Skin epidermis (tissue), 12 donors: ENCODE data around the gene PPP1R3D.
"Not testable (repeated sequence)": the region's sequence is repeated elsewhere in the genome, so short reads cannot be mapped to it uniquely, and the experiment has no call there.

ENCODE experiments used
- H3K27ac ChIP-seq, 21 experiments: fragments of 200-600 bp; sonication (generic) in 11 of 21; one replicate each; pipeline ENCODE4 v1.5.0; 2020; ENCODE audit warnings: mild to moderate bottlenecking in 3 of 21, inconsistent platforms in 2 of 21, moderate library complexity in 2 of 21
- H3K4me3 ChIP-seq, 7 experiments: fragments of 200-600 bp; sonication (generic) in 2 of 7; one replicate each; pipeline ENCODE4 v1.5.0; 2020; ENCODE audit warnings: inconsistent platforms in 2 of 7, mild to moderate bottlenecking in 2 of 7, moderate library complexity in 1 of 7

PPP1R3D gene

GRCh38 chr20:59940129-59940955 is at the start of gene PPP1R3D, which contains the start of gene FAM217B:
PPP1R3D (minus strand) TSS chr20:59940305; CDS start chr20:59939931, 374 bp downstream.
FAM217B (plus strand) TSS chr20:59940389; CDS start chr20:59943944, 3,555 bp downstream.
- Histone ChIP-seq H3K27ac (peak within 1 kb of the TSS; percentile 55 to 99 (median 92)), H3K4me3 (peak within 1 kb of the TSS; percentile 62 to 78 (median 74))

GRCh38 chr20:59988141-59988540 is 48.0 kb upstream of the PPP1R3D start:
- Histone ChIP-seq H3K4me3 (no peak overlapping the region), H3K27ac (no peak overlapping the region)

- H3K27ac ChIP-seq, result no peak overlapping the region
- H3K4me3 ChIP-seq, result no peak overlapping the region
Observed at GRCh38 chr20:59987135-59987534, 47.0 kb upstream of the PPP1R3D start.

GRCh38 chr20:59985864-59986263 is 45.8 kb upstream of the PPP1R3D start:
- Histone ChIP-seq H3K27ac (no peak overlapping the region), H3K4me3 (no peak overlapping the region)

- Histone ChIP-seq H3K4me3 (no peak overlapping the region), H3K27ac (no peak overlapping the region)
Observed at GRCh38 chr20:59985164-59985563, 45.1 kb upstream of the PPP1R3D start.

GRCh38 chr20:59984541-59984940 is 44.4 kb upstream of the PPP1R3D start:
- Histone ChIP-seq H3K4me3 (no peak overlapping the region), H3K27ac (peak overlapping the region in 1 of 21 experiments; percentile 40)

- H3K27ac ChIP-seq, result no peak overlapping the region
- no peak overlapping the region for H3K4me3 ChIP-seq
Observed at GRCh38 chr20:59983076-59983475, 43.0 kb upstream of the PPP1R3D start.

GRCh38 chr20:59977086-59977485 is 37.0 kb upstream of the PPP1R3D start:
- Histone ChIP-seq H3K27ac (no peak overlapping the region), H3K4me3 (no peak overlapping the region)

- Histone ChIP-seq H3K4me3 (no peak overlapping the region), H3K27ac (no peak overlapping the region)
Observed at GRCh38 chr20:59976156-59976782, 36.2 kb upstream of the PPP1R3D start.

- H3K4me3 ChIP-seq, result no peak overlapping the region
- H3K27ac ChIP-seq, result peak overlapping the region in 14 of 21 experiments; percentile 8 to 72 (median 41)
Observed at GRCh38 chr20:59972037-59972801, 32.1 kb upstream of the PPP1R3D start.

GRCh38 chr20:59971428-59971827 is 31.3 kb upstream of the PPP1R3D start:
- peak overlapping the region in 13 of 21 experiments; percentile 8 to 72 (median 38) for H3K27ac ChIP-seq
- no peak overlapping the region for H3K4me3 ChIP-seq

- Histone ChIP-seq H3K27ac (no peak overlapping the region), H3K4me3 (no peak overlapping the region)
Observed at GRCh38 chr20:59966428-59966827, 26.3 kb upstream of the PPP1R3D start.

GRCh38 chr20:59962155-59962554 is 22.1 kb upstream of the PPP1R3D start:
- H3K4me3 ChIP-seq, result no peak overlapping the region
- peak overlapping the region in 10 of 21 experiments; percentile 7 to 60 (median 36) for H3K27ac ChIP-seq

- peak overlapping the region in 7 of 21 experiments; percentile 7 to 60 (median 33) for H3K27ac ChIP-seq
- H3K4me3 ChIP-seq, result no peak overlapping the region
Observed at GRCh38 chr20:59961423-59961822, 21.3 kb upstream of the PPP1R3D start.

GRCh38 chr20:59958626-59959025 is 18.5 kb upstream of the PPP1R3D start:
- H3K4me3 ChIP-seq, result no peak overlapping the region
- no peak overlapping the region for H3K27ac ChIP-seq

GRCh38 chr20:59958123-59958522 is 18.0 kb upstream of the PPP1R3D start, which contains the start of gene CDH26:
CDH26 (plus strand) TSS chr20:59958423; CDS start chr20:59958727, 304 bp downstream.
- H3K27ac ChIP-seq, result no peak within 1 kb of the TSS
- no peak within 1 kb of the TSS for H3K4me3 ChIP-seq

GRCh38 chr20:59957568-59957967 is 17.5 kb upstream of the PPP1R3D start:
- H3K4me3 ChIP-seq, H3K27ac ChIP-seq: not testable (repeated sequence)

GRCh38 chr20:59955131-59955796 is 15.2 kb upstream of the PPP1R3D start:
- Histone ChIP-seq H3K4me3 (no peak overlapping the region), H3K27ac (no peak overlapping the region)

GRCh38 chr20:59954718-59955117 is 14.6 kb upstream of the PPP1R3D start:
- no peak overlapping the region for H3K4me3 ChIP-seq
- no peak overlapping the region for H3K27ac ChIP-seq

- H3K27ac ChIP-seq, result no peak overlapping the region
Observed at GRCh38 chr20:59949911-59950310, 9.8 kb upstream of the PPP1R3D start.

More at GRCh38 chr20:59949911-59950310, 9.8 kb upstream of the PPP1R3D start:
- no peak overlapping the region for H3K4me3 ChIP-seq
